CD4-positive, CD25-positive, alpha-beta regulatory T cell (primary cell): ENCODE results near the gene NELFCD. TPM values are rescaled to one million over a fixed set of nuclear protein-coding genes. Genes with fewer than 3 reads are reported as not detected.

ENCODE experiments used
- ATAC-seq, 2 donors: fragments of 150-1000 bp; cut with Tn5 transposase; one replicate each; pipeline ENCODE4 v1.10.0; 2021; ENCODE audit warnings: low read depth in 2 of 2, moderate number of reproducible peaks in 2 of 2, moderate library complexity in 1 of 2
- DNase-seq, 3 donors: peaks; one replicate each; pipeline versions ENCODE4 v3.0.0 to v3.0.0-alpha.2; 2012 to 2022; ENCODE audit warnings: mixed read lengths in 1 of 3
- H3K27ac ChIP-seq: one replicate; pipeline ENCODE4 v1.7.0; 2013; ENCODE audit warnings: mild to moderate bottlenecking, low read length; ENCODE audit not compliant: insufficient read depth, poor library complexity, severe bottlenecking
- H3K27me3 ChIP-seq: one replicate; pipeline ENCODE4 v1.7.0; 2013; ENCODE audit warnings: low read length; ENCODE audit not compliant: control insufficient read depth, insufficient read depth
- H3K36me3 ChIP-seq: one replicate; pipeline ENCODE4 v1.7.0; 2013; ENCODE audit warnings: mild to moderate bottlenecking, low read length, moderate library complexity; ENCODE audit not compliant: control insufficient read depth, insufficient read depth
- H3K4me1 ChIP-seq: 2 replicates; pipeline ENCODE4 v1.7.0; 2013; ENCODE audit warnings: mild to moderate bottlenecking, low read length; ENCODE audit not compliant: insufficient read depth, control insufficient read depth, poor library complexity, severe bottlenecking
- H3K4me3 ChIP-seq: one replicate; pipeline ENCODE4 v1.7.0; 2013; ENCODE audit warnings: low read depth, mild to moderate bottlenecking, low read length, moderate library complexity
- H3K9me3 ChIP-seq, 2 experiments: 1 replicate in 1 of 2; 2 replicates in 1 of 2; pipeline ENCODE4 v1.7.0; 2013; ENCODE audit warnings: low read length in 2 of 2, mild to moderate bottlenecking in 1 of 2, moderate library complexity in 1 of 2; ENCODE audit not compliant: control insufficient read depth in 2 of 2
- H3K27ac Mint-ChIP-seq, 3 donors: one replicate each; pipeline ENCODE4 v1.8.0; 2020 to 2022; ENCODE audit warnings: mild to moderate bottlenecking in 3 of 3, mixed read lengths in 3 of 3, moderate library complexity in 2 of 3
- H3K27me3 Mint-ChIP-seq: one replicate; pipeline ENCODE4 v1.8.0; 2022; ENCODE audit warnings: mild to moderate bottlenecking, mixed read lengths
- H3K36me3 Mint-ChIP-seq: one replicate; pipeline ENCODE4 v1.8.0; 2020; ENCODE audit warnings: mixed read lengths
- H3K4me1 Mint-ChIP-seq, 4 donors: one replicate each; pipeline ENCODE4 v1.8.0; 2020 to 2022; ENCODE audit warnings: mixed read lengths in 4 of 4, mild to moderate bottlenecking in 1 of 4
- H3K4me3 Mint-ChIP-seq, 4 donors: one replicate each; pipeline ENCODE4 v1.8.0; 2020 to 2022; ENCODE audit warnings: mild to moderate bottlenecking in 4 of 4, mixed read lengths in 4 of 4, moderate library complexity in 3 of 4
- H3K9me3 Mint-ChIP-seq, 7 donors: one replicate each; pipeline ENCODE4 v1.8.0; 2020 to 2022; ENCODE audit warnings: mixed read lengths in 7 of 7, mild to moderate bottlenecking in 3 of 7, moderate library complexity in 2 of 7
- polyA plus RNA-seq, 4 donors: library from polyadenylated mRNA; unstranded; fragments of 300-500 nt; fragmentation: Illumina TruSeq; gene quantifications; one replicate each; pipeline ENCODE4 v1.2.3, GENCODE V29; 2021
- total RNA-seq: library from RNA; stranded (reverse); gene quantifications from one replicate; pipeline ENCODE4 v1.2.3, GENCODE V29; 2022

NELFCD gene
- total and polyA plus RNA-seq, 5 donors from 2014 or later: 58.6 to 68.2 (median 60.1) TPM

GRCh38 chr20:58991715-58992114 is 10.7 kb downstream of the NELFCD start:
- Mint-ChIP-seq H3K27ac (peak overlapping the region in 1 of 3 donors; percentile 56), H3K4me1 (peaks cover 4 to 26% (median 11%) of the 10 kb centered on the region in 4 donors), H3K27me3 (no peaks in the 10 kb centered on the region), H3K4me3 (no peak overlapping the region), H3K9me3 (no peaks in the 10 kb centered on the region), H3K36me3 (peaks cover 54% of the 10 kb centered on the region)
- DNase-seq (no peak), ATAC-seq (no peak)
- H3K4me3 ChIP-seq: no peak overlapping the region
- H3K36me3 ChIP-seq: peaks cover 93% of the 10 kb centered on the region
- no peaks in the 10 kb centered on the region for H3K9me3 ChIP-seq
- no peaks in the 10 kb centered on the region for H3K27me3 ChIP-seq
- H3K4me1 ChIP-seq: peaks cover under 1% of the 10 kb centered on the region
- no peak overlapping the region for H3K27ac ChIP-seq

DNA sequence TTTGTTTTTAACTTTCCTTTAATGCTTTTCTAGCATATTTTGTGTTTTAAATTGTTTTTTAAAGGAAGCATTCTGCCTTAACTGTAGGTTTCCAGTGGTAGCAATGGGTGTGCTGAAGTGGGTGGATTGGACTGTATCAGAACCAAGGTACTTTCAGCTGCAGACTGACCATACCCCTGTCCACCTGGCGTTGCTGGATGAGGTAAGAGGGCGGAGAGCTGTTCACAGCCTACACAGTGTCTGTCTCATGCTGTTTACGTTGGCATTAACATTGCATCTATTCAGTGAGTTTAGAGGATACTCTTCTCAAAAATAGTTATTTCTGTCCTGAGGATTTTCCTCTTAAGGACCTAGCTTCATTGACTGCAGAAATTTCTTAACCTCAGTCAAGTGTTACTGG is 11.9 kb downstream of the NELFCD start:
- no peaks in the 10 kb centered on the region for H3K9me3 Mint-ChIP-seq
- H3K4me1 Mint-ChIP-seq: peaks cover 0 to 23% (median 7%) of the 10 kb centered on the region in 4 donors
- no peak for DNase-seq
- H3K27me3 Mint-ChIP-seq: no peaks in the 10 kb centered on the region
- no peak overlapping the region for H3K27ac ChIP-seq
- no peaks in the 10 kb centered on the region for H3K27me3 ChIP-seq
- H3K9me3 ChIP-seq: no peaks in the 10 kb centered on the region
- H3K4me3 Mint-ChIP-seq: no peak overlapping the region
- no peaks in the 10 kb centered on the region for H3K4me1 ChIP-seq
- ATAC-seq: no peak
- H3K4me3 ChIP-seq: no peak overlapping the region
- peaks cover 51% of the 10 kb centered on the region for H3K36me3 Mint-ChIP-seq
- H3K27ac Mint-ChIP-seq: no peak overlapping the region
- peaks cover 92% of the 10 kb centered on the region for H3K36me3 ChIP-seq

DNA sequence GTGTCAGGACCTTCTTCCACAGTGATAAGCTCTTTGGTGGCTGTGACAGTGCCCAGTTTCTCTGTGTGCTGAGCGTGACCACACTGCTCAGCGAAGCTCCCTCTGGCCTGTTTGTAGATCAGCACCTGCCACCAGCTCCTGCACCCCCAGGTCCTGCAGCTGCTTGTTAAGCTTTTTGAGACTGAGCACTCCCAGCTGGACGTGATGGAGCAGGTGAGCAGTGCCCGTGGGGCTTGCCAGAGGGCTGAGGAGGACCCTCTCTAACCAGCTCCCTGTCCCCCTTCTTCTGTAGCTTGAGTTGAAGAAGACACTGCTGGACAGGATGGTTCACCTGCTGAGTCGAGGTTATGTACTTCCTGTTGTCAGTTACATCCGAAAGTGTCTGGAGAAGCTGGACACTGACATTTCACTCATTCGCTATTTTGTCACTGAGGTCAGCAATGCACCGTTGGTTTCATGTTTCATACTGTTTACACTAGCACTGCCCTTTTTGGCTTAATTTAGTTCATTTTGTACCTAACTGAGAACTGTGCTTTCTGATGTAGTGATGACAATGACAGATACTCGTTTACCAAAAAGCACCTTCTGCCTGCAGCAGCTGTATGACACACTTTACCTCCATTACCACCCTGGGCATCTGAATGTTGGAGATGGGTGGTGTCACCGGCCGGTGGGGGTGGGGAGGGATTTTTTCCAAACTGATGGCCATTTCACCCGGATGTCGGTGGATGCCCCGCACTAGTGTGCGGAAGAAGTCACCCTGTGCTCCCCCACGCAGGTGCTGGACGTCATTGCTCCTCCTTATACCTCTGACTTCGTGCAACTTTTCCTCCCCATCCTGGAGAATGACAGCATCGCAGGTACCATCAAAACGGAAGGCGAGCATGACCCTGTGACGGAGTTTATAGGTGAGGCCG is 12.5 kb downstream of the NELFCD start:
- H3K9me3 ChIP-seq: no peaks in the 10 kb centered on the region
- Mint-ChIP-seq H3K36me3 (peaks cover 47% of the 10 kb centered on the region), H3K9me3 (no peaks in the 10 kb centered on the region), H3K27ac (peak overlapping the region in 1 of 3 donors; percentile 73), H3K27me3 (no peaks in the 10 kb centered on the region), H3K4me1 (peaks cover 0 to 23% (median 7%) of the 10 kb centered on the region in 4 donors), H3K4me3 (no peak overlapping the region)
- H3K4me3 ChIP-seq: no peak overlapping the region
- H3K36me3 ChIP-seq: peaks cover 88% of the 10 kb centered on the region
- no peak overlapping the region for H3K27ac ChIP-seq
- ATAC-seq (no peak), DNase-seq (no peak)
- no peaks in the 10 kb centered on the region for H3K27me3 ChIP-seq
- H3K4me1 ChIP-seq: no peaks in the 10 kb centered on the region

DNA sequence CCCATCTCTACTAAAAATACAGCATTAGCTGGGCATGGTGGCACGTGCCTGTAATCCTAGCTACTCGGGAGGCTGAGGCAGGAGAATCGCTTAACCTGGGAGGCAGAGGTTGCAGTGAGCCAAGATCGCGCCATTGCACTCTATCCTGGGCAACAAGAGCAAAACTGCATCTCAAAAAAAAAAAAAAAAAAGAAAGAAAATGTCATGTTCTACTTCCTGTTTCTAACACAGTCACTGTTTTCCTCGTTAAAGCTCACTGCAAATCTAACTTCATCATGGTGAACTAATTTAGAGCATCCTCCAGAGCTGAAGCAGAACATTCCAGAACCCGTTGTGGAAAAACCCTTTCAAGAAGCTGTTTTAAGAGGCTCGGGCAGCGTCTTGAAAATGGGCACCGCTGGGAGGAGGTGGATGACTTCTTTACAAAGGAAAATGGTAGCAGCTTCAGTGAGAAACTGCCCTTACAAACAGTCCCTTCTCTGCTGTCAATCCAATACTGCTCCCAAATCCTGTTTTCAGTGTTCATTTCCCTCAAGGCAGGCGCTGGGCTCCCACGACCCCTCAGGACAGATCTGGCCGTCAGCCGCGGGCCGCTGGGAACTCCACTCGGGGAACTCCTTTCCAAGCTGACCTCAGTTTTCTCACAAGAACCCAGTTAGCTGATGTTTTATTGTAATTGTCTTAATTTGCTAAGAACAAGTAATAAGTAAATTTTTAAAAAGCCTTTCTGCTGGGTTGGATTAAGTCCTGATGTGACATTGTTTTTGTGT is 13.5 kb downstream of the NELFCD start:
- peaks cover 40% of the 10 kb centered on the region for H3K36me3 Mint-ChIP-seq
- DNase-seq: no peak
- Histone ChIP-seq H3K27ac (no peak overlapping the region), H3K4me1 (no peaks in the 10 kb centered on the region), H3K27me3 (no peaks in the 10 kb centered on the region), H3K9me3 (no peaks in the 10 kb centered on the region), H3K4me3 (no peak overlapping the region), H3K36me3 (peaks cover 78% of the 10 kb centered on the region)
- H3K27me3 Mint-ChIP-seq: no peaks in the 10 kb centered on the region
- peak overlapping the region; percentile 50 to 81 (median 79) for H3K27ac Mint-ChIP-seq
- H3K4me1 Mint-ChIP-seq: peaks cover 0 to 23% (median 7%) of the 10 kb centered on the region in 4 donors
- no peak for ATAC-seq
- H3K4me3 Mint-ChIP-seq: no peak overlapping the region
- no peaks in the 10 kb centered on the region for H3K9me3 Mint-ChIP-seq

- H3K27ac ChIP-seq: no peak overlapping the region
- peaks cover 0 to 23% (median 7%) of the 10 kb centered on the region in 4 donors for H3K4me1 Mint-ChIP-seq
- H3K9me3 ChIP-seq: no peaks in the 10 kb centered on the region
- DNase-seq: no peak
- H3K4me3 Mint-ChIP-seq: peak overlapping the region in 1 of 4 donors; percentile 16
- no peak for ATAC-seq
- no peaks in the 10 kb centered on the region for H3K27me3 ChIP-seq
- peaks cover 71% of the 10 kb centered on the region for H3K36me3 ChIP-seq
- H3K4me3 ChIP-seq: no peak overlapping the region
- H3K27me3 Mint-ChIP-seq: no peaks in the 10 kb centered on the region
- no peaks in the 10 kb centered on the region for H3K9me3 Mint-ChIP-seq
- H3K36me3 Mint-ChIP-seq: peaks cover 37% of the 10 kb centered on the region
- H3K4me1 ChIP-seq: no peaks in the 10 kb centered on the region
- peak overlapping the region; percentile 40 to 81 (median 50) for H3K27ac Mint-ChIP-seq
These were observed 14.6 kb downstream of the NELFCD start for GRCh38 chr20:58995461-58996225.

DNA sequence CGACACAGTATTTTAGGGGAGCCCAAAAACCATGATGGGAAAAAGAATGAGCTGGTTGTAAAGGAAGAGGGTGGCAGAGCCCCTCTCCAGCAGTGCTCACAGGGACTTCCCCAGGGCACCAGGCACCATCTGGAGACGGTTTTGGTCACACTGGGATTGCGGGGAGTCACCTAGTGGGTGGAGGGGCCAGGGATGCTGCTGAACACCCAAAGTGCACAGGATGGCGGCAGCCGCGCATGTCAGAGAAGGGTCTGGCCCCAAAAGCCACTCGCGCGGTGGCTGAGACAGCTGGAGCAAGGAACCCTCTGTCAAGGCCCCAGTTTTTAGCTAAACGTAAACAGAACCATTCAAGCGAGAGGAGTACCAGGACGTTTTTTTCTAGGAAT is 15.2 kb downstream of the NELFCD start:
- no peak for DNase-seq
- peaks cover 65% of the 10 kb centered on the region for H3K36me3 ChIP-seq
- peaks cover 36% of the 10 kb centered on the region for H3K36me3 Mint-ChIP-seq
- no peaks in the 10 kb centered on the region for H3K9me3 ChIP-seq
- no peaks in the 10 kb centered on the region for H3K9me3 Mint-ChIP-seq
- no peak overlapping the region for H3K4me3 ChIP-seq
- no peak for ATAC-seq
- no peaks in the 10 kb centered on the region for H3K4me1 ChIP-seq
- no peak overlapping the region for H3K27ac ChIP-seq
- peak overlapping the region in 1 of 4 donors; percentile 16 for H3K4me3 Mint-ChIP-seq
- peaks cover 0 to 23% (median 7%) of the 10 kb centered on the region in 4 donors for H3K4me1 Mint-ChIP-seq
- H3K27me3 Mint-ChIP-seq: no peaks in the 10 kb centered on the region
- no peaks in the 10 kb centered on the region for H3K27me3 ChIP-seq
- no peak overlapping the region for H3K27ac Mint-ChIP-seq

- Histone ChIP-seq H3K36me3 (peaks cover 56% of the 10 kb centered on the region), H3K27ac (no peak overlapping the region), H3K9me3 (no peaks in the 10 kb centered on the region), H3K4me1 (no peaks in the 10 kb centered on the region), H3K4me3 (no peak overlapping the region), H3K27me3 (no peaks in the 10 kb centered on the region)
- Mint-ChIP-seq H3K4me1 (peaks cover 0 to 24% (median 6%) of the 10 kb centered on the region in 4 donors), H3K36me3 (peaks cover 29% of the 10 kb centered on the region), H3K27ac (peak overlapping the region in 1 of 3 donors; percentile 10), H3K9me3 (no peaks in the 10 kb centered on the region), H3K27me3 (no peaks in the 10 kb centered on the region), H3K4me3 (no peak overlapping the region)
- DNase-seq: no peak
- ATAC-seq: no peak
These were observed 16.2 kb downstream of the NELFCD start for GRCh38 chr20:58997141-58997770.
